MM.1S (cell line): Measurements from ENCODE around the gene NCOA1.

Experiments used
- DNase-seq: peaks from one replicate; pipeline ENCODE4 v3.0.0-alpha.2; 2015
- H2AFZ ChIP-seq: fragments of 300-600 bp; sonication (generic); 2 replicates; pipeline ENCODE4 v1.6.0; 2016; ENCODE audit warnings: antibody characterized with exemption, low read length
- H3F3A ChIP-seq: fragments of 300-600 bp; sonication (generic); 2 replicates; pipeline ENCODE4 v1.6.1; 2016; ENCODE audit warnings: mild to moderate bottlenecking, antibody characterized with exemption, low read length, moderate library complexity, mixed read lengths; ENCODE audit not compliant: insufficient read depth
- H3K27ac ChIP-seq: fragments of 300-600 bp; sonication (generic); 2 replicates; pipeline ENCODE4 v1.5.1; 2016; ENCODE audit warnings: mild to moderate bottlenecking, low read length
- H3K27me3 ChIP-seq: fragments of 300-600 bp; sonication (generic); replicated peaks from 2 replicates; pipeline ENCODE4 v1.6.0; 2016; ENCODE audit warnings: low read length; ENCODE audit not compliant: insufficient read depth
- H3K36me3 ChIP-seq: fragments of 300-600 bp; sonication (generic); replicated peaks from 2 replicates; pipeline ENCODE4 v1.6.1; 2016; ENCODE audit warnings: mild to moderate bottlenecking, low read length, mixed read lengths; ENCODE audit not compliant: insufficient read depth
- H3K4me1 ChIP-seq: fragments of 300-600 bp; sonication (generic); 2 replicates; pipeline ENCODE4 v1.6.1; 2016; ENCODE audit warnings: low read length, mixed read lengths
- H3K4me2 ChIP-seq: fragments of 300-600 bp; sonication (generic); 2 replicates; pipeline ENCODE4 v1.6.0; 2016; ENCODE audit warnings: low read depth, low read length
- H3K4me3 ChIP-seq: fragments of 300-600 bp; sonication (generic); 2 replicates; pipeline ENCODE4 v1.5.1; 2016; ENCODE audit warnings: low read length, mixed read lengths
- H3K79me2 ChIP-seq: fragments of 300-600 bp; sonication (generic); 2 replicates; pipeline ENCODE4 v1.6.1; 2016; ENCODE audit warnings: mixed run types, low read length, mixed read lengths
- H3K9ac ChIP-seq: fragments of 300-600 bp; sonication (generic); 2 replicates; pipeline ENCODE4 v1.6.1; 2016; ENCODE audit warnings: low read length, mixed read lengths
- H3K9me2 ChIP-seq: fragments of 300-600 bp; sonication (generic); replicated peaks from 2 replicates; pipeline ENCODE4 v1.6.1; 2016; ENCODE audit warnings: mild to moderate bottlenecking, low read length, mixed read lengths; ENCODE audit not compliant: insufficient read depth
- H3K9me3 ChIP-seq: fragments of 300-600 bp; sonication (generic); replicated peaks from 2 replicates; pipeline ENCODE4 v1.6.1; 2016; ENCODE audit warnings: mild to moderate bottlenecking, low read length, mixed read lengths; ENCODE audit not compliant: insufficient read depth
- H4K20me1 ChIP-seq: fragments of 300-600 bp; sonication (generic); 2 replicates; pipeline ENCODE4 v1.6.1; 2016; ENCODE audit warnings: mild to moderate bottlenecking, low read length, moderate library complexity, mixed read lengths; ENCODE audit not compliant: insufficient read depth
- EZH2 ChIP-seq: fragments of 300-600 bp; sonication (generic); optimal IDR thresholded peaks from 2 replicates; pipeline ENCODE3; 2017; ENCODE audit warnings: low read depth, mild to moderate bottlenecking, antibody characterized with exemption, low read length, mixed read lengths
- EZH2phosphoT487 ChIP-seq: fragments of 300-600 bp; sonication (generic); IDR thresholded peaks from 2 replicates; pipeline ENCODE4 v1.6.1; 2018; ENCODE audit warnings: antibody characterized with exemption, low read length
- TF ChIP-seq, protein P1 (sequence below): fragments of 300-600 bp; sonication (generic); IDR thresholded peaks from 2 replicates; pipeline ENCODE4 v1.5.1; 2016; ENCODE audit warnings: antibody characterized with exemption, low read length, mixed read lengths

The NCOA1 gene

GRCh38 chr2:24731923-24732322 lies 240.9 kb downstream of the NCOA1 start:
- H2AFZ ChIP-seq: no peak overlapping the region
- no peaks in the 10 kb centered on the region for H3K79me2 ChIP-seq
- DNase-seq: no peak
- H3K4me3 ChIP-seq: no peak overlapping the region
- no peak overlapping the region for H3K27ac ChIP-seq
- no peak overlapping the region for H3K9ac ChIP-seq
- no peaks in the 10 kb centered on the region for H3K4me1 ChIP-seq
- H3K4me2 ChIP-seq: no peak overlapping the region
- no peaks in the 10 kb centered on the region for H4K20me1 ChIP-seq
- H3K27me3 ChIP-seq: no peaks in the 10 kb centered on the region
- no peaks in the 10 kb centered on the region for H3K9me2 ChIP-seq
- no peaks in the 10 kb centered on the region for H3K36me3 ChIP-seq
- no peaks in the 10 kb centered on the region for H3F3A ChIP-seq
- TF ChIP-seq, protein P1, sequence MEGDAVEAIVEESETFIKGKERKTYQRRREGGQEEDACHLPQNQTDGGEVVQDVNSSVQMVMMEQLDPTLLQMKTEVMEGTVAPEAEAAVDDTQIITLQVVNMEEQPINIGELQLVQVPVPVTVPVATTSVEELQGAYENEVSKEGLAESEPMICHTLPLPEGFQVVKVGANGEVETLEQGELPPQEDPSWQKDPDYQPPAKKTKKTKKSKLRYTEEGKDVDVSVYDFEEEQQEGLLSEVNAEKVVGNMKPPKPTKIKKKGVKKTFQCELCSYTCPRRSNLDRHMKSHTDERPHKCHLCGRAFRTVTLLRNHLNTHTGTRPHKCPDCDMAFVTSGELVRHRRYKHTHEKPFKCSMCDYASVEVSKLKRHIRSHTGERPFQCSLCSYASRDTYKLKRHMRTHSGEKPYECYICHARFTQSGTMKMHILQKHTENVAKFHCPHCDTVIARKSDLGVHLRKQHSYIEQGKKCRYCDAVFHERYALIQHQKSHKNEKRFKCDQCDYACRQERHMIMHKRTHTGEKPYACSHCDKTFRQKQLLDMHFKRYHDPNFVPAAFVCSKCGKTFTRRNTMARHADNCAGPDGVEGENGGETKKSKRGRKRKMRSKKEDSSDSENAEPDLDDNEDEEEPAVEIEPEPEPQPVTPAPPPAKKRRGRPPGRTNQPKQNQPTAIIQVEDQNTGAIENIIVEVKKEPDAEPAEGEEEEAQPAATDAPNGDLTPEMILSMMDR: no peak
- TF ChIP-seq EZH2 (no peak), EZH2phosphoT487 (no peak)
- no peaks in the 10 kb centered on the region for H3K9me3 ChIP-seq

DNA sequence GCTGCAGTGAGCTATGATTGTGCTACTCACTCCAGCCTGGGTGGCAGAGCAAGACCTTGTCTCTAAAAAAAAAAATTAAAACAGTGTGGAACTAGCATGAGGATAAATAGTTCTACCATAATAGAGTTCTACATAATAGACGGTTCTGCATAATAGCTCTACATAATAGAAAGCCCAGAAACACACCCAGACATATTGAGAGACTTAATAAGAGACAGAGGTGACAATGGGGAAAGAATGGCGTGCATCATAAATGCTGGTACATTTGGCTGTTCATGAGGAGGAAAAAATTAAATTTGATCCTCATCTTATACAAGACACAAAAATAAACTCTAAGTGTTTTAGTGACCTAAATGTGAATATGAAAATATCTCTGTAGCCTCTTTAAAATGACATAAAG lies 243.7 kb downstream of the NCOA1 start:
- Histone ChIP-seq H3K79me2 (no peaks in the 10 kb centered on the region), H2AFZ (no peak overlapping the region), H3K4me1 (no peaks in the 10 kb centered on the region), H3K9ac (no peak overlapping the region), H3K4me2 (no peak overlapping the region), H3K9me3 (no peaks in the 10 kb centered on the region), H3K4me3 (no peak overlapping the region), H3K36me3 (no peaks in the 10 kb centered on the region), H3K27ac (no peak overlapping the region), H3K9me2 (no peaks in the 10 kb centered on the region), H3F3A (no peaks in the 10 kb centered on the region), H4K20me1 (no peaks in the 10 kb centered on the region), H3K27me3 (no peaks in the 10 kb centered on the region)
- TF ChIP-seq, protein P1: no peak
- no peak for TF ChIP-seq EZH2
- no peak for TF ChIP-seq EZH2phosphoT487
- DNase-seq: no peak

- H3K4me1 ChIP-seq: no peaks in the 10 kb centered on the region
- no peak overlapping the region for H3K9ac ChIP-seq
- H3K4me3 ChIP-seq: no peak overlapping the region
- H3K9me3 ChIP-seq: no peaks in the 10 kb centered on the region
- H4K20me1 ChIP-seq: no peaks in the 10 kb centered on the region
- H3K9me2 ChIP-seq: no peaks in the 10 kb centered on the region
- no peak for TF ChIP-seq EZH2
- TF ChIP-seq EZH2phosphoT487: no peak
- TF ChIP-seq, protein P1: no peak
- H3K79me2 ChIP-seq: no peaks in the 10 kb centered on the region
- no peak for DNase-seq
- no peaks in the 10 kb centered on the region for H3F3A ChIP-seq
- no peak overlapping the region for H3K27ac ChIP-seq
- no peak overlapping the region for H2AFZ ChIP-seq
- no peaks in the 10 kb centered on the region for H3K36me3 ChIP-seq
- no peak overlapping the region for H3K4me2 ChIP-seq
- no peaks in the 10 kb centered on the region for H3K27me3 ChIP-seq
Observed at GRCh38 chr2:24739354-24740025, 248.4 kb downstream of the NCOA1 start.
